DOHH2 (cell line): ENCODE measurements around the gene CD99.
A peak's percentile ranks its signal among the peaks of the same experiment; 100 is the strongest.

ENCODE experiments used
- H3F3A ChIP-seq: fragments of 200-600 bp; sonication (generic), shearing (Covaris generic); 2 replicates; pipeline ENCODE4 v1.6.0; 2016; ENCODE audit warnings: antibody characterized with exemption, mild to moderate bottlenecking; ENCODE audit not compliant: control insufficient read depth, insufficient read depth
- H3K27ac ChIP-seq: fragments of 200-600 bp; sonication (generic); 2 replicates; pipeline ENCODE4 v1.5.1; 2014; ENCODE audit warnings: low read depth, mild to moderate bottlenecking, low read length, moderate library complexity
- H3K27me3 ChIP-seq: fragments of 200-600 bp; sonication (generic); 2 replicates; pipeline ENCODE4 v1.6.1; 2014; ENCODE audit warnings: mild to moderate bottlenecking, low read length, mixed read lengths; ENCODE audit not compliant: control insufficient read depth
- H3K36me3 ChIP-seq: fragments of 200-600 bp; sonication (generic); 2 replicates; pipeline ENCODE4 v1.6.1; 2014; ENCODE audit warnings: mild to moderate bottlenecking, low read length, moderate library complexity, mixed read lengths; ENCODE audit not compliant: control insufficient read depth
- H3K4me1 ChIP-seq: fragments of 200-600 bp; sonication (generic); 2 replicates; pipeline ENCODE4 v1.6.1; 2014; ENCODE audit warnings: mild to moderate bottlenecking, low read length, mixed read lengths; ENCODE audit not compliant: control insufficient read depth
- H3K4me2 ChIP-seq: fragments of 200-600 bp; sonication (generic); 2 replicates; pipeline ENCODE4 v1.6.0; 2014; ENCODE audit warnings: mild to moderate bottlenecking, low read length, moderate library complexity
- H3K4me3 ChIP-seq: fragments of 200-600 bp; sonication (generic); 2 replicates; pipeline ENCODE4 v1.5.1; 2014; ENCODE audit warnings: mild to moderate bottlenecking, low read length, mixed read lengths
- H3K79me2 ChIP-seq: fragments of 200-600 bp; sonication (generic); 2 replicates; pipeline ENCODE4 v1.6.1; 2014; ENCODE audit warnings: mild to moderate bottlenecking, low read length, mixed read lengths; ENCODE audit not compliant: control insufficient read depth
- H3K9me2 ChIP-seq: fragments of 200-600 bp; sonication (generic); replicated peaks from 2 replicates; pipeline ENCODE4 v1.6.1; 2014; ENCODE audit warnings: mild to moderate bottlenecking, low read length, mixed read lengths; ENCODE audit not compliant: control insufficient read depth
- H3K9me3 ChIP-seq: fragments of 200-600 bp; sonication (generic); 2 replicates; pipeline ENCODE4 v1.6.1; 2014; ENCODE audit warnings: antibody characterized with exemption, low read length, mixed read lengths; ENCODE audit not compliant: control insufficient read depth, insufficient read depth
- H4K20me1 ChIP-seq: fragments of 200-600 bp; sonication (generic); 2 replicates; pipeline ENCODE4 v1.6.0; 2014; ENCODE audit warnings: low read depth, mild to moderate bottlenecking, antibody characterized with exemption, low read length, moderate library complexity; ENCODE audit not compliant: control insufficient read depth, insufficient read depth
- CTCF ChIP-seq: fragments of 200-600 bp; sonication (generic); IDR thresholded peaks from one replicate; pipeline ENCODE4 v1.5.1; 2014; ENCODE audit warnings: antibody characterized with exemption, mild to moderate bottlenecking, low read depth, low read length; ENCODE audit not compliant: poor library complexity, severe bottlenecking
- EZH2phosphoT487 ChIP-seq: fragments of 200-600 bp; sonication (generic); IDR thresholded peaks from 2 replicates; pipeline ENCODE4 v1.6.1; 2017; ENCODE audit warnings: borderline replicate concordance, mild to moderate bottlenecking, antibody characterized with exemption, low read length, moderate library complexity, mixed read lengths

The CD99 gene

GRCh38 chrX:2708021-2708420, 16.9 kb downstream of the CD99 start:
- Histone ChIP-seq H3K4me2 (peak overlapping the region; percentile 87), H4K20me1 (peaks cover 10% of the 10 kb centered on the region), H3K9me3 (no peaks in the 10 kb centered on the region), H3K27me3 (no peaks in the 10 kb centered on the region), H3K4me1 (peaks cover 83% of the 10 kb centered on the region), H3K9me2 (no peaks in the 10 kb centered on the region), H3K27ac (peak overlapping the region; percentile 94), H3F3A (peaks cover 16% of the 10 kb centered on the region), H3K36me3 (peaks cover 20% of the 10 kb centered on the region), H3K4me3 (peak overlapping the region; percentile 67), H3K79me2 (peaks cover 87% of the 10 kb centered on the region)
- TF ChIP-seq EZH2phosphoT487 (no peak), CTCF (no peak)

- H3K4me1 ChIP-seq = peaks cover 83% of the 10 kb centered on the region
- H3K9me3 ChIP-seq = no peaks in the 10 kb centered on the region
- H3K4me3 ChIP-seq = peak overlapping the region; percentile 67
- H3K4me2 ChIP-seq = peak overlapping the region; percentile 87
- peaks cover 10% of the 10 kb centered on the region for H4K20me1 ChIP-seq
- no peaks in the 10 kb centered on the region for H3K27me3 ChIP-seq
- H3K9me2 ChIP-seq = no peaks in the 10 kb centered on the region
- H3K27ac ChIP-seq = peak overlapping the region; percentile 94
- H3K79me2 ChIP-seq = peaks cover 86% of the 10 kb centered on the region
- H3K36me3 ChIP-seq = peaks cover 20% of the 10 kb centered on the region
- H3F3A ChIP-seq = peaks cover 16% of the 10 kb centered on the region
- TF ChIP-seq CTCF (no peak), EZH2phosphoT487 (no peak)
These were observed 17.6 kb downstream of the CD99 start for GRCh38 chrX:2708592-2709188.

- H3K4me1 ChIP-seq = peaks cover 76% of the 10 kb centered on the region
- no peaks in the 10 kb centered on the region for H3K9me3 ChIP-seq
- H3K9me2 ChIP-seq = no peaks in the 10 kb centered on the region
- peak overlapping the region; percentile 5; the same call in 1 of the 2 replicates for H3K4me3 ChIP-seq
- H4K20me1 ChIP-seq = peaks cover 10% of the 10 kb centered on the region
- H3K79me2 ChIP-seq = peaks cover 77% of the 10 kb centered on the region
- no peak for TF ChIP-seq CTCF
- TF ChIP-seq EZH2phosphoT487 = no peak
- H3K36me3 ChIP-seq = peaks cover 23% of the 10 kb centered on the region
- peaks cover 16% of the 10 kb centered on the region for H3F3A ChIP-seq
- H3K27me3 ChIP-seq = no peaks in the 10 kb centered on the region
- no peak overlapping the region for H3K27ac ChIP-seq
- H3K4me2 ChIP-seq = peak overlapping the region; percentile 87; the same call in 1 of the 2 replicates
These were observed 18.5 kb downstream of the CD99 start for GRCh38 chrX:2709556-2709955.
